Upper lobe of left lung (tissue), 6 donors: ENCODE results near the gene DLG4. TPM values are rescaled to one million over a fixed set of nuclear protein-coding genes. Genes with fewer than 3 reads are reported as not detected.
"Not testable (repeated sequence)": the region's sequence is repeated elsewhere in the genome, so short reads cannot be mapped to it uniquely, and the experiment has no call there.

Experiments used
- ATAC-seq, 2 donors: fragments of 200-7000 bp; cut with Tn5 transposase; one replicate each; pipeline ENCODE4 v1.9.1; 2022; ENCODE audit warnings: mild to moderate bottlenecking in 2 of 2, moderate library complexity in 2 of 2; ENCODE audit not compliant: low FRiP score in 2 of 2
- DNase-seq, 2 donors: peaks; one replicate each; pipeline ENCODE4 v3.0.0-alpha.2; 2019 to 2020
- H3K27ac ChIP-seq, 4 donors: fragments of 200-600 bp; sonication (generic); one replicate each; pipeline ENCODE4 v1.5.1; 2016 to 2019
- H3K27me3 ChIP-seq, 4 donors: fragments of 200-600 bp; sonication (generic); one replicate each; pipeline ENCODE4 v1.5.1; 2017 to 2019
- H3K36me3 ChIP-seq, 4 donors: fragments of 200-600 bp; sonication (generic); one replicate each; pipeline ENCODE4 v1.5.1; 2016 to 2019
- H3K4me1 ChIP-seq, 4 donors: fragments of 200-600 bp; sonication (generic); one replicate each; pipeline ENCODE4 v1.5.1; 2018 to 2019
- H3K4me3 ChIP-seq, 4 donors: fragments of 200-600 bp; sonication (generic); one replicate each; pipeline ENCODE4 v1.5.1; 2017 to 2019; ENCODE audit warnings: mild to moderate bottlenecking in 2 of 4, moderate library complexity in 1 of 4
- H3K9me3 ChIP-seq, 4 donors: fragments of 200-600 bp; sonication (generic); one replicate each; pipeline ENCODE4 v1.5.1; 2018 to 2019
- CTCF ChIP-seq, 6 experiments: fragments of 450-650 bp in 4 of 6; fragments of 200-600 bp in 2 of 6; sonication (generic) in 2 of 6; IDR thresholded peaks; one replicate each; pipeline ENCODE4 v1.5.1; 2016 to 2019; ENCODE audit warnings: antibody characterized with exemption in 6 of 6
- EP300 ChIP-seq, 4 donors: sonication (generic); formaldehyde crosslinking; IDR thresholded peaks; one replicate each; pipeline ENCODE4 v1.5.1; 2017; ENCODE audit warnings: antibody characterized with exemption in 4 of 4, control low read depth in 2 of 4
- POLR2A ChIP-seq, 4 donors: fragments of 450-650 bp; IDR thresholded peaks; one replicate each; pipeline ENCODE4 v1.5.1; 2016 to 2017; ENCODE audit warnings: antibody characterized with exemption in 4 of 4, mild to moderate bottlenecking in 2 of 4
- POLR2AphosphoS5 ChIP-seq, 2 donors: sonication (generic); formaldehyde crosslinking; IDR thresholded peaks; one replicate each; pipeline ENCODE4 v1.5.1; 2017; ENCODE audit warnings: antibody characterized with exemption in 2 of 2
- WGBS, 2 donors: methylation state at CpG; one replicate each; pipeline ENCODE4 v1.1.5; 2017 to 2018; 5-methylcytosine and 5-hydroxymethylcytosine counted together
- total RNA-seq, 6 donors: library from RNA; depleted of rRNA in 4 of 6; stranded (reverse); fragments of >200 nt in 4 of 6; gene quantifications; one replicate each; pipeline versions ENCODE4 v1.1.0 to v1.2.1, GENCODE V29; 2016 to 2021
- donor health status: DM: no; HTN: no; CAD: no; lungs with moderate emphysema.
- donor health status: DM: no; HTN: yes; CAD: no; lungs with severe emphysema.

DLG4 gene
- total RNA-seq, 6 donors from 2014 or later = 10.5 to 32.5 (median 19.4) TPM

- 48 to 50% methylated on average over 4 of the region's 4 CpGs for WGBS, 2 donors
- H3K36me3 ChIP-seq = no peaks in the 10 kb centered on the region
- ATAC-seq = peak in 1 of 2 donors; percentile 70
- no peak overlapping the region for H3K4me3 ChIP-seq
- TF ChIP-seq CTCF (IDR thresholded peaks at IDR 0.05) = no peak
- TF ChIP-seq POLR2AphosphoS5 (IDR thresholded peaks at IDR 0.05) = no peak
- TF ChIP-seq EP300 (IDR thresholded peaks at IDR 0.05) = peak in 1 of 4 donors; percentile 10
- peak in 1 of 4 donors; percentile 9 for TF ChIP-seq POLR2A (IDR thresholded peaks at IDR 0.05)
- H3K27ac ChIP-seq = no peak overlapping the region
- DNase-seq = no peak
- H3K27me3 ChIP-seq = no peaks in the 10 kb centered on the region
- peaks cover 0 to 5% (median 0%) of the 10 kb centered on the region in 4 donors for H3K9me3 ChIP-seq
- peaks cover 0 to 5% (median 0%) of the 10 kb centered on the region in 4 donors for H3K4me1 ChIP-seq
These were observed 51.8 kb downstream of the DLG4 start for GRCh38 chr17:7167832-7168231.

GRCh38 chr17:7166873-7167272 lies 52.8 kb downstream of the DLG4 start:
- Histone ChIP-seq H3K4me1 (peaks cover 0 to 5% (median 0%) of the 10 kb centered on the region in 4 donors), H3K9me3 (peaks cover 0 to 5% (median 0%) of the 10 kb centered on the region in 4 donors), H3K36me3 (no peaks in the 10 kb centered on the region), H3K4me3 (no peak overlapping the region), H3K27me3 (no peaks in the 10 kb centered on the region), H3K27ac (no peak overlapping the region)
- no peak for DNase-seq
- WGBS, 2 donors = 91 to 93% methylated on average over 7 of the region's 7 CpGs
- ATAC-seq = no peak
- TF ChIP-seq CTCF (IDR thresholded peaks at IDR 0.05) (no peak), POLR2AphosphoS5 (IDR thresholded peaks at IDR 0.05) (no peak), POLR2A (IDR thresholded peaks at IDR 0.05) (no peak), EP300 (IDR thresholded peaks at IDR 0.05) (no peak)

GRCh38 chr17:7159571-7159970 lies 60.1 kb downstream of the DLG4 start:
- not testable (repeated sequence) for H3K4me3 ChIP-seq, H3K27ac ChIP-seq, H3K27me3 ChIP-seq, DNase-seq, ATAC-seq, H3K36me3 ChIP-seq, H3K9me3 ChIP-seq, H3K4me1 ChIP-seq
- WGBS, 2 donors = 62 to 67% methylated on average over 10 of the region's 10 CpGs

- not testable (repeated sequence) for H3K4me3 ChIP-seq, H3K27ac ChIP-seq, H3K27me3 ChIP-seq, H3K36me3 ChIP-seq, H3K9me3 ChIP-seq, H3K4me1 ChIP-seq, DNase-seq, ATAC-seq
- 62 to 86% methylated on average over 10 of the region's 10 CpGs for WGBS, 2 donors
These were observed 61.2 kb downstream of the DLG4 start for GRCh38 chr17:7158424-7158823.

GRCh38 chr17:7156342-7156940 lies 63.2 kb downstream of the DLG4 start:
- Histone ChIP-seq H3K4me1 (no peaks in the 10 kb centered on the region), H3K27me3 (no peaks in the 10 kb centered on the region), H3K27ac (no peak overlapping the region), H3K4me3 (no peak overlapping the region), H3K9me3 (no peaks in the 10 kb centered on the region), H3K36me3 (no peaks in the 10 kb centered on the region)
- TF ChIP-seq POLR2A (IDR thresholded peaks at IDR 0.05) = no peak
- TF ChIP-seq POLR2AphosphoS5 (IDR thresholded peaks at IDR 0.05) = no peak
- TF ChIP-seq EP300 (IDR thresholded peaks at IDR 0.05) = no peak
- TF ChIP-seq CTCF (IDR thresholded peaks at IDR 0.05) = no peak
- ATAC-seq (no peak), DNase-seq (no peak)
- WGBS, 2 donors = 63 to 77% methylated on average over 10 of the region's 10 CpGs

GRCh38 chr17:7147772-7148171 lies 71.9 kb downstream of the DLG4 start:
- Histone ChIP-seq H3K27ac (no peak overlapping the region), H3K4me1 (peaks cover 0 to 3% (median 0%) of the 10 kb centered on the region in 4 donors), H3K4me3 (no peak overlapping the region), H3K27me3 (no peaks in the 10 kb centered on the region), H3K36me3 (no peaks in the 10 kb centered on the region), H3K9me3 (no peaks in the 10 kb centered on the region)
- no peak for ATAC-seq
- DNase-seq = no peak
- TF ChIP-seq CTCF (IDR thresholded peaks at IDR 0.05) = no peak
- TF ChIP-seq POLR2AphosphoS5 (IDR thresholded peaks at IDR 0.05) = no peak
- no peak for TF ChIP-seq EP300 (IDR thresholded peaks at IDR 0.05)
- no peak for TF ChIP-seq POLR2A (IDR thresholded peaks at IDR 0.05)
- 64 to 72% methylated on average over 3 of the region's 3 CpGs for WGBS, 2 donors
